B cell (primary cell): ENCODE results near the gene OR13C3.

ENCODE experiments used
- EZH2 ChIP-seq: IDR thresholded peaks from 2 replicates; pipeline ENCODE4 v1.6.1; 2012; ENCODE audit warnings: borderline replicate concordance, low read depth, mild to moderate bottlenecking, moderate library complexity, low read length; ENCODE audit not compliant: insufficient read depth, poor library complexity, severe bottlenecking
- TF ChIP-seq, protein P1 (sequence below): fragments of 200-600 bp; IDR thresholded peaks from one replicate; pipeline ENCODE4 v1.8.0; 2022; ENCODE audit warnings: antibody characterized with exemption, mild to moderate bottlenecking

DNA sequence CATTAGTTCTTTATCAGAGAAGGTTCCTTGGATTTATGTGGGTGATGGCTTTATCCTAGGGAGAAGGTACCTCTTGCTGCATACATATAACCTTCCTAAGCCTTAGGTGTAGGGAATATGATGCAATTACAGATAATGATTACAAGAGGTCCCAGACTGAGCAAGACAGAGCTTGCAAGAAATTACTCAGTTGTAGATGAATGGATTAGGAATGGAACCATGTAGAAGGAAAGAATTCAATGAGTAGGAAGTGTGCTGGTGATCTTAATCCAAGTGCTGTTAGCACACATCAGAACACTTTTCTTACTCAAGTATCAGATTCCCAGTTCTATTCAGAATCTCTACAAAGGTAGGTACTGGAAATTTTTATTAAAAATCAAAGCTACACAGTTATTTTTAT lies 30.1 kb downstream of the OR13C3 start:
- TF ChIP-seq, protein P1, sequence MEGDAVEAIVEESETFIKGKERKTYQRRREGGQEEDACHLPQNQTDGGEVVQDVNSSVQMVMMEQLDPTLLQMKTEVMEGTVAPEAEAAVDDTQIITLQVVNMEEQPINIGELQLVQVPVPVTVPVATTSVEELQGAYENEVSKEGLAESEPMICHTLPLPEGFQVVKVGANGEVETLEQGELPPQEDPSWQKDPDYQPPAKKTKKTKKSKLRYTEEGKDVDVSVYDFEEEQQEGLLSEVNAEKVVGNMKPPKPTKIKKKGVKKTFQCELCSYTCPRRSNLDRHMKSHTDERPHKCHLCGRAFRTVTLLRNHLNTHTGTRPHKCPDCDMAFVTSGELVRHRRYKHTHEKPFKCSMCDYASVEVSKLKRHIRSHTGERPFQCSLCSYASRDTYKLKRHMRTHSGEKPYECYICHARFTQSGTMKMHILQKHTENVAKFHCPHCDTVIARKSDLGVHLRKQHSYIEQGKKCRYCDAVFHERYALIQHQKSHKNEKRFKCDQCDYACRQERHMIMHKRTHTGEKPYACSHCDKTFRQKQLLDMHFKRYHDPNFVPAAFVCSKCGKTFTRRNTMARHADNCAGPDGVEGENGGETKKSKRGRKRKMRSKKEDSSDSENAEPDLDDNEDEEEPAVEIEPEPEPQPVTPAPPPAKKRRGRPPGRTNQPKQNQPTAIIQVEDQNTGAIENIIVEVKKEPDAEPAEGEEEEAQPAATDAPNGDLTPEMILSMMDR, result no peak
- TF ChIP-seq EZH2, result no peak
